Daoy (cell line): ENCODE measurements around the gene GASK1A. TPM values are rescaled to one million over a fixed set of nuclear protein-coding genes. Genes with fewer than 3 reads are reported as not detected.
"Not testable (repeated sequence)": the region's sequence is repeated elsewhere in the genome, so short reads cannot be mapped to it uniquely, and the experiment has no call there.

Experiments used
- DNase-seq: peaks from one replicate; pipeline ENCODE4 v3.0.0-alpha.2; 2015; ENCODE audit warnings: low read depth
- total RNA-seq: library from RNA; depleted of rRNA; stranded (reverse); fragments of >200 nt; shearing (Covaris generic); gene quantifications from 2 replicates; pipeline ENCODE4 v1.2.3, GENCODE V29; 2014; rRNA removed

Gene GASK1A
- 0.11 TPM in 1 of 2 replicates, not detected in the other for total RNA-seq

DNA sequence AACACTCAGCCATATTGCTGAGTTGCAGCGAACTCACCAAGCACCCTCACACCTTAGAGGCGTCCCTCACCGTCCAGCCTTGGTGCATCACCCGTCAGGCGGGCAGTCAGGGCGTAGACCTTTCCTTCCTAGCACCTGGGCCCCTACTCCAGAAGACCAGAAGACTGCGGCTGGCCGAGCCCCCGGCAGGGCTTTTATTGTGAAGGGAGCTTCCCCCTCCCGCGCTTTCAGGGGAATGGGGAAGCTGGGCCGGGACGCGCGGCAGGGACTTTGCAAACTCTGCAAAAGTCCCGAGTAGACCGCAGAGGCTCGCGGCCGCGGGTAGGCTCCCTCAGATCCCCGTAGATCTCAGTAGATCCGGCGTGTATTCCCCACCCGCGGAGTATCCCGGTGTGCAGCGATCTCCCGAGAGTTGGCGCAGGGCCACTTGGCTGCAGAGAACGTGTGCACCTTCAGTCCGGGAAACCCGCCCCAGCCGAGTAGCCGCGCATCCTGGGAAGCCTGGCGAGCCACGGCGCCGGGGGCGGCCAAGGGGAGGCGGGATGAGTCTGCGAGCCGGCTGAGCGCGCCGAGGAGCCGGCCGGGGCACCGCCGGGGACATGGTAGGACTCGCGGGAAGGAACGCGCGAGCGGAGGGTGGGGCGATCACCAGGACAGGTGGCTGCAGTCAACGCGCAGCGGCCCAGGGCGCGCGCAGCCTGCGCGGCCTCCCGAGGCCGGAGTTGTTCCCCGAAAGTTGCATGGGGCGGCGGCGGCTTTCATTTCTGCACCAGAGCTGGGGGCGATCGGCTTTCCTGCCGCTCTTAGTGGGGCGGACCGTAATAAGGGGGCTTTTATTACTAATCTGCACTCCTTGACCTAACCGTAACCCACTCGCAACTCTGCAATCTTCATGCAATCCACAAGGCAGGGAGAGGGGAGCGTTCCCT lies at the start of gene GASK1A:
TSS of gene GASK1A (plus strand) at position 268 of the 929 bp plus-strand sequence. CDS start at position 600, 332 bp downstream.
- peak; percentile 17 for DNase-seq

DNA sequence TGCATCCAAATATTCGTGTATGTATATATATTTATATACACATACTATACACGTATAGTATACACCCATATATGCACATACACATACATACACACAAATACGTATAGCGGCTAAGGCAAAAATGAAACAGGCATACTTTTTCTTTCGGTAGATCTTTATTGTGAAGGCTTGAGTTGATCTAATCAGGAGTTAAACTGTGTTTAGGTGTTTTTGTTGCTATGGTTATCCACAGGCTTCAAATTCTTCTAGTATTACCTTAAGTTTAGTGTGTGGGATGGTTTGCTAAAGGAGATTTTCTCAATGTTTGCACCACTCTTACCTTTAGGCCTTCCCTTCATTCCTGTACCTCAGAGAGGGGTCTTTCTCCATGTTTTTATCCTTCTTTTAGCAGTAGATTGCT lies 45.0 kb upstream of the GASK1A start:
- no peak for DNase-seq

DNA sequence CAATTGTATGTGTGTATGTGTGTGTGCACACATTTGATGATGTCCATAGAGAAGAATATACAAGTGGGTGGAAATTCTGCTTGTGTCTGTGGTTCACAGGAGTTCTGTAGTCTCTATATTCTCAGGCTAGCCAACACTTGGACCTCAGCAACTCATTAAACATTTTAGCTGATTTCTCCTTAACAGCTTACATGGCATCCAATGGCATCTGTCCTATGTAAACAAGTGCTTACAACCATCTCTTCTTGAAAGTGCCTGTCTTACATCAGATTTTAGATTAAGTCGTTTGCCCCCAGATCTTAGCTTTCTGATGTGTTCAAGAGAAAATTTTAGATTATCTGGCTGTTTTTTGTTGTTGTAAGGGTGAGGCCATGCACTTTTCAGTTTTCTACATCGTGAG lies 44.2 kb upstream of the GASK1A start:
- no peak for DNase-seq

DNA sequence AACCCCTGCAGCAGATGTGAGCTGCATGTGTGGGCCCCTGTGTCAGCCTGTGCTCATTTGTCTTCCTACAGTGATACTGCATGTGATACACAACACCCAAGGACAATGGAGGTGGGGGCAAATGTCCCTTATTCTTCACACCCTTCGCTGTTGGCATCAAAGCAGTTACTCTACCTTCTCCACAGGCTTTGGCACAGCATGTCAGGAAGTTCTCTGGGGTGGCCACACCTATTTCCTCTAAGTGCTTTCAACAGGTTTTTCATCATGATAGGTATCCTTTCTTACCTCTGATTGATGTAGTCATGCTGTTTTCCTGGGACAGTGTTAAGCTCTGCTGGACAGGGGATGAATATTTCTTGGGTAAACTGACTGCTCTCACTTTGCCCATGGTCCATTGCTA lies 43.6 kb upstream of the GASK1A start:
- DNase-seq, result no peak

DNA sequence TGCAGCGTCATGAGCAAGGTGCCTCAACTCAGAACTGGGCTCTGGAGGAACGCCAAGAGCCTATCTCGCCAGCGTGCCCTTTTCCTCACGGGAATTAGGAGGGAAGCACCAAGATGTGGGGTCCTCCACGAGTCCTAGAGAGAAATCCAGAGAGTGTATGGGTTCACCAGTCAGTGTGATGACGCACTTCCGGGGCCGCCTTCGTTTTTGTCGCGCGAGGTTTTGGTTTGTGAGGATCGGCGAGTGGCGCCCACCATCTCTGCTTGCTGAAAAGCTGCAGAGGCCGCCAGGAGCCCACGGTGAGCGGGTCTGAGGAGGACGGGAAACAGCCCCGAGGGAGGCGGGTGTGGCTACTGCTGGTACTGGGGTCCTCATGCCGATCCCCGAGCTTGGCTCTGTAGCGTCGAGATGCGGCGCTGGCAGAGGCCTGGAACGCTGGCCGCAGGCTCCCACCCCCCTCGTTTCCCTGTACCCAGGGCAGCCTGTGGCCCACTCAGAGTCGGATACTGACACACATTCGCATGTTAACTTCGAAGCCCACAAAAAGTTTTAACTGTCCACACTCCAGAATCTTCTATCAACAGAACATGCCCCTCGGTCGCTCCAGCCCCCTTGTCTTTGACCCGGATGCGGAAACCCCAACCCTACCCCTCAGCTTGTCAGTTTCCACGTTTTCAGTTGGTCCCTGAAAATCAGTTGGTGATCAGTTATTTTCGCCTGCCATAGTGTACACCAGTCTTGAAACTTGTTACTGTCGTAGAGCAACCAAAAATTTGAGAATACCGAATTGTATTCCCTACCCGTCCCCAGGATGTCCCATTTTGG lies 42.7 kb upstream of the GASK1A start:
- no peak for DNase-seq

DNA sequence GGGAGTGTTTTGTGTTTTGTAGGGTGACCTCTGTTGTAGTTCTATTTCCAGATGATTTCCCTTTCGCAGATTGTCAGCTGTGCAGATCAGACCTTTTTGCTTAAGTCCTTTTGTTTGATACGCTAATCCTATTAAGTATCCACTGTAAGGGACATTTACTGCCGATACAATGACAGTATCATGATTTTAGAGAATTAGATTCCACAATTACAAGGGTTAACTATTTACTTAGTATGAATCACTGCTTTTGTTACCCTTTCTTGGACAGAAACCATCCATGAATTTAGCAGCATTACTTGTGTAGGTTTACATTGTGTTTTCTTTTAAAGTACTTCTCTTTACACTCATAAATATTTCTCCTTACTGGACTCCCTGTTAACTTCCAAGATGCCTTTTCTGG lies 41.8 kb upstream of the GASK1A start:
- DNase-seq, result no peak

DNA sequence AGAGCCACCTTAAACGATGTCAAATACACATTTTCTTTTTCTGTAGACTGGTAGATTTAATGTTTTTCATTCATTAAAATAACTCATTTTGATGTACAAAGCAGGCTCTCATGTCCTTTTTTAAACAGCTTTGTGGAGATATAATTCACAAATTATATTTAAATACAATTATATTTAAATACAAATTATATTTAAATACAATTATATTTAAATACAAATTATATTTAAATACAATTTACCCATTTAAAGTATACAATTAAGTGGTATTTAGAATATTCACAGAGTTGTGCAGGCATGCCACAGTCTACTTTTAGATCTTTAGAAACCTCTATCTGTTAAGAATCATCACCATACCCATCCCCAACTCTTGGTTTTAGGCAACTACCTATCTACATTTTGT lies 36.4 kb upstream of the GASK1A start:
- no peak for DNase-seq

DNA sequence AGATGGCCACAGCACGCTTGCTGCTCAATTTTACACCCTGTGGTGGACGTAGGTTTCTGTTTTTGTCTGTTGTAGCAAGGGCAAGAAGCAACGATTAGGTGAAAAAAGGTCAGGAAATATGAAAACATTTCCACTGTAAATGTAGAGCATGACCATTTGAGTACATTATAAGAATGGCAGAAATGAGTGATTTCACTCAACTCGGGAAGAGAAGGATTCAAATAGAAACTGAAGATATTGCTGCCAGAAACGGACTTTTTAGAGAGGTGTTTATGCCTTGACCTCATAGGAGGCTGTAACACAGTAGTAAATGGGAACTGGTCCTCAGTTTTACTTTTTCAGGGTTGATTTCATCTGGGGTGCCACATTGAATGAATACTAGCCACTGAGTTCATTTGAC lies 33.1 kb upstream of the GASK1A start:
- DNase-seq, result no peak

DNA sequence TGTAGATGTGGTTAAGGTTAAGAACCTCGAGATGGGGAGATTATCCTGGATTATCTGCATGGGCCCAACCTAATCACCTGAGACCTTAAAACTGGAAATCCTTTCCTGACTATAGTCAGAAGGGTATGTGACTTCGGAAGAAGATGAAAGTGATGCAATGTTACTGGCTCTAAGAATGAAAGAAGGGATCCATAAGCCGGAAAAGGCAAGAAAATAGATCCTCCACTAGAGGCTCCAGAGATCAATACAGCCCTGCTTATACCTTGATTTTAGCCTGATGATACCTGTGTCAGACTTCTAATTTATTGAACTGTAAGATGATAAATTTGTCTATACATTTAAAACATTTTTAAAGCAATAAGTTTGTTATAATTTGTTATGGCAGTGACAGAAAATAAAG lies 21.5 kb upstream of the GASK1A start:
- DNase-seq, result no peak

DNA sequence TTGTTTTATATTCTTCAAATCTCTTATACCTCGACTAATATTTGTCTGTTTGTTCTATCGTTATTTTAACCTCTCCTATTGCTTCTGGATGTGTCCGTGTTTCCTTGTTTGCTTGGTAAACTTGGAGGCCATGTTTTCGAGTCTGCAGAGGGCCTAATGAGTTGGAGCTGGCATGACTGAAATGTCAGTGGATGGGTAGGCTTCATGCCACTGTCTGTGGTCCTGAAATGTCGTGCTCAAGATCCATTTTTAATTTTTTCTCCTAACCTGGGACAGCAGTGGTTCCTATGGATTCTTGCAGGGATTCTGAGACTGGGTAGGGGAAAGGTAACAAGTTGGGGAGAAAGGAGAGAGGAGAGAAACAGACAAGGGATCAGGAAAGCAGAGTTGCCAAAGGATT lies 18.8 kb upstream of the GASK1A start:
- no peak for DNase-seq

DNA sequence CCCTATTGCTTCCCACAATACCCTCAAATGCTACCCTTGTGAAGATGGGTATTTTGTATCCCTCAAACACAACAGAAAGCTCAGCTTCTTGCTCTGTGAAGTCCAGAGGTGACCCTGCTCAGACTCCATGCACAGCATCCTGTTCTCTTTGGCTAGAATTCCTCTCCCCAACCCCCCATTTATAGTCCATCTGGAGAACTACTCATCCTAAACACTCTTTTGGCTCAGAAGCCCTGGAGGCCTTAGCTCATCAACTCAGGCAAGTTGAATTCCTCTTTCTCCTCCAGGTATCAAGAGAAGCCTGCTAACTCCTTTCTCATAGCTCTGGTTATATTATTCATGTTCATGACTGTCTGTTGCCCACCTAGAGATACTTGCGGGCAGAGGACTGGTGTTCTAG lies 18.3 kb upstream of the GASK1A start:
- no peak for DNase-seq

DNA sequence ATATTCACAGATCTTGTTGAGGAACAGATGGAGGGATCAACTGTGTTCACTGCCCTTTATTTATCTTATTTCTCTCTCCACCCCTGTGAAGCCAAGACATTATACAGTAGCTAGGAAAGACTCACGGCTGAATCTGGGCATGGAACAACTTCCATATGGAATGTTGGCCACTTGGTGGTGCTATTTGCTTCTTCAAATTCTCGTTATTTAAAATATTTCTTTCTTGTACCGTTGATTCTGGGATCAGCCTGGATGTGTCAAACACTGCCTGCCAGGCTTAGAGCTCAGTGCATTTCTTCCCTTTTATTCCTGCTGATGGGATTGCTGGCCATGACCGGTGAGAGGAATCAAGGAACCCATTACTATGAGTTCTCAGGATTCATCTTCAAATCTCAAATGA lies 17.5 kb upstream of the GASK1A start:
- peak; percentile 29 for DNase-seq

DNA sequence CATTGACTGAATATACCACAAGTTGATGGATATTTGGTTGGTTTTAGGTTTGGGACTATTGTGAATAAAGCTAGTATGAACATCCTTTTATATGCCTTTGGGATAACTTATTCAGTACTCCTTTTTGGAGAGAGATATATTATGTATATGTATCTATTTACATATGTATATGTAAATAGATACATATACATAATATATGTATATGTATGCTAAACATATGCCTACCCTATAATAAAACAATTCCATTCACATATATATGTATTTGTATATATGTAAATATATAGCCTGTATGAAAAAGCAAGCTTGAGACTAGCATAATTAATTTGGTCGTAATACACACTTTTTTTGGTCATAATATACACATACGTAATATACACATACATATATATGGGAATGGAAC lies 15.8 kb upstream of the GASK1A start:
- DNase-seq, result no peak

DNA sequence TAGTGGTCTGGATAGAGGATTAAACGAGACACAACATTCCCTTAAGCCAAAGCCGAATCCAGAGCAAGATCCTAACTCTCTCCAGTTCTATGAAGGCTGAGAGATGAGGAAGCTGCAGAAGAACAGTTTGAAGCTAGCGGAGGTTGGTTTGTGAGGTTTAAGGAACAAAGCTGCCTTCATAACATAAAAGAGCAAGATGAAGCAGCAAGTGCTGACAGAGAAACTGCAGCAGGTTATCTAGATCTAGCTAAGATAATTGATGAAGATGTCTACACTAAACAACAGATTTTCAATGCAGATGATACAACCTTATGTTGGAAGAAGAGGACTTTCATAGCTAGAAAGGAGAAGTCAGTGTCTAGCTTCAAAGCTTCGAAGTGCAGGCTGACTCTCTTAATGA lies 14.8 kb upstream of the GASK1A start:
- DNase-seq, result no peak

DNA sequence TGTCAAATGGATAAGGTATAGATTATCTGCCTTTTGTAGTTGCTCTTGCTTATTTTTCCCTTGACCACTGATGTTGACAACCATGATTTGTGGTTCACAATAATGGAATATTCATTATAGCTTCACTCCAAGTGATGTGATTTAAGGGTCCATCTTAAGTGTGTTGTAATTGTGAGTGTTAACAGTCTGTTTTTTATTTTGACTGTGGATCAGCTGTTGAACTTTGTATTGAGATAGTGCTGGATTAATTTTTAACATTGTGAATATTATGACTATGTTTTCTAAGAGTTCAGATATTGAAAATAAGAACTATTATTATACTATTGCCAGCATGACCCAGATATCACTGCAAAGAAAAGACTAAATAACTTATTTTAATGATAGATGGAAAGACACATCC lies 8.6 kb upstream of the GASK1A start:
- DNase-seq, result no peak

DNA sequence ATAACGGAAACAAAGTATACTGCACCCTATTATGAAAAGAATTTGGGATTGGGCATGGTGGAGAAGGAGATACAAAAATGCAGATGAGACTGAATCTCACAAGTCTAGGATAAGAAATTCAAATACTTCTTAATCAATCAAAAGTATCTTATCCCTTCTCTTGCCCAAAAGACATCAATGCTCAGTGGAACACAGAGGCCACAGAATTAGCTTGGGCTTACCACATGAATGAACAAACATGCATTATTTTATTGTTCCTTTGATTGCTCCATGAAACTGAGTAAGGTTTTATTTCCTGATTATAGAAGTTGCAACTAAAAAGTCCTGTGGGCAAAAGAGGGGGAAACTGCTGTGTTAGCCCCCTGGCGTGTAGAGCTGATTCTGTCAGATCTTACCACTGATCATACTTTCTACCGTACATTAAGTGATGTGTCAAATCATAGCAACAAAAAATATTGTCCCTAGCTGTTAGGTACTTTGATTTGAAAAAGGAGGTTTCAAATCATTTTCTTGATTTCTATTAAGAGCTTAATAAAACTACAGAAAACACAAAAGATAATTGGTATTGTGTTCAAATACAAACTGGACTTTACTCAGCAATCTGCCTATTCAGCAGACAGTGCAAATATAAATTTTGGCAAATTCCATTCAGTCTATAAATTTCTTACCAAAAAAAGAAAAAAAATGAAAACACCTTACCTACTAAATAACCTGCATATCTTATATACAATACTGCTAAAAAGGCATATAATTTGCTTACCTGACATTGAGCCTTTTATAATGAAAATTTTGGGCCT lies 7.9 kb upstream of the GASK1A start:
- DNase-seq, result no peak

DNA sequence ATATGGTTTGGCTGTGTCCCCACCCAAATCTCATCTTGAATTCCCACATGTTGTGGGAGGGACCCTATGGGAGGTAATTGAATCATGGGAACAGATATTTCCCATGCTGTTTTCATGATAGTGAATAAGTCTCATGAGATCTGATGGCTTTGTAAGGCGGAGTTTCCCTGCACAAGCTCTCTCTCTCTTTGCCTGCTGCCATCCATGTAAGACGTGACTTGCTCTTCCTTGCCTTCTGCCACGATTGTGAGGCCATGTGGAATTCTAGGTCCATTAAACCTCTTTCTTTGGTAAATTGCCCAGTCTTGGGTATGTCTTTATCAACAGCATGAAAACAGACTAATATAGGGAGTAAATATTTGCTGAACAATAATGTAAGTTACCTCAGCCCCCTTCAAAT lies 4.2 kb upstream of the GASK1A start:
- DNase-seq, result not testable (repeated sequence)

DNA sequence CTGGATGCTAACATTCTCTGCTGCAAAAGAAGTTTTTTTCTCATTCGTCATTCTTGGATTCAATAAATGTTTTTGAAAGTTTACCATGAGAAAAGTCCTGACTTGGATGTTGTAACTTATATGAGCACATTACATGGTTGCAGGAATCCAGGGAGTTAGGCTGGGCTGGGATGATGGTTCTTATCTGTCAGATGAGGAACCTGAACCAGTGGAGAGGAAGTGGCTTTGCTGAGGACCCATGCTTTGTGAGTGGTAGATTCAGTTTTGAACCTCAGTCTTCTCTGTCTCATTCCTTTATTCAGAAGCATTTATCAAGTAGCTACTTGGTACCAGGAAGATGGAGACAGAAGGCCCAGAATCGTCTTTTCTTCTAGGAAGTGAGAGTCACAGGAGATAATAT lies 3.7 kb upstream of the GASK1A start:
- no peak for DNase-seq

DNA sequence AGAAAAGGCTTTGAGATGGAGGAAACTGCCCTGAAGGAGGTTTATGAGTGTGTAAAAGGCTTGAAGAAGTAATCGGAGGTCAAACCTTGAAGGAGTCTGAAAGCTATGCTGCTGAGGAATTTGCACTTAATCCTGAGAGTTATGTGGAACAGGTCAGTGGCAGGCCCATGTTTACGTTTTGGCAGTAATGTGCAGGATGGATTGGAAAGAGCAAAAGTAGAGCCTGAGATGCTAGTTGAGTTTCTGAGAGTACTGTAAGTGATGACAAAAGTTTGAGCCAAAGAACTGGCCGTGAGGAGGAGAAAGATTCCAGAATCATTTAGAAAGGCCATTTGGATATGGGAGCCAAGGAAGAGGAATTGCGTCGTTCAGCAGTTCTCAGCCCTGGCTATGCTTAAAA lies 3.2 kb upstream of the GASK1A start:
- no peak for DNase-seq

DNA sequence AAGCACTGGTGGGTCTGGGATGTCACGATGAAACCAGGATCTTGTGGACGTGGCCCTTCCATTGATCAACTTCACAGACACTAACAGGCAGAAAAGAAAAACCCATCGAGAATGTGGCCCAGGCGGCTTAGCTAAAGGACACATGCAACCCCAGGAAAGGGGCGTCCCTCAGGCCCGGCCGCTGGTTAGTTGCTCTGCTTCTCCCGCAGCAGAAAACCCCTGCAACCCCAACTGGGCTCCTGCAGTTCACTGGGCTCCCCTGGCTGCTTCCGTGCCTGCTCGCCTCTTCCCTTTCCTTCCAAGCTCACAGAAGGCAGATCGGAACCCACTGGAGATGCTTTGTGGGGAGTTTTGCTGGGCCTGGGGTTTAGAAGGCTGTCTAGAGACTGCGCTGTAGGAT lies 1.1 kb downstream of the GASK1A start:
- no peak for DNase-seq

DNA sequence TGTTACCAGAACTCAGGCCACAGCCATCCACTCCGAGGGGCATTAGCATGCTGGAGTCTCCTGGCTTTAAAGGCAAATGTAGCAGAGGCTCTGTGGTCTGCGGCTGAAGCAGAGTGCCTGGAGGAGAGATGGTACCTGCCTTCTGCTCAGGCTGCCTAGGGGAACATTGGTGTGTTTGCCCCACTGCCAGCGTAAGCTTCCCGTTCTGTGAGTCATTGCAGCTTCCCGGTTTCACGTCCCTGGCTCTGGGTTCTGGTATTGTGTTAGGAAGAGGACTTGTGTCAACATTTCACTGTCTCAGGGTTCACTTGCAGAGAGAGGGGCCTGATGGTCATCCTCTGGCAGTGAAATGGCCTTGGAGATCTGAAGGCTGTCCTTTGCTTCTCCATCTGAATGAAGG lies 1.8 kb downstream of the GASK1A start:
- DNase-seq, result peak; percentile 46
